ENCODE data around the gene NETO2.

NETO2 gene

GRCh38 chr16:47065766-47066688 lies 77.7 kb downstream of the NETO2 start:
- Mint-ChIP-seq H3K27ac (peak overlapping the region; percentile 70), H3K9me3 (peaks cover 18% of the 10 kb centered on the region), H3K4me3 (no peak overlapping the region), H3K4me1 (peaks cover 11% of the 10 kb centered on the region), H3K27me3 (ENCODE audit: low read depth, poor library complexity) (peaks cover 13% of the 10 kb centered on the region), H3K36me3 (ENCODE audit: low read depth) (no peaks in the 10 kb centered on the region)
- TF ChIP-seq CTCF (IDR thresholded peaks at IDR 0.05) = no peak
- DNase-seq = no peak

- DNase-seq = no peak
- H3K9me3 Mint-ChIP-seq = peaks cover 12% of the 10 kb centered on the region
- H3K4me3 Mint-ChIP-seq = no peak overlapping the region
- no peak overlapping the region for H3K27ac Mint-ChIP-seq
- TF ChIP-seq CTCF (IDR thresholded peaks at IDR 0.05) = no peak
- H3K4me1 Mint-ChIP-seq = peaks cover 11% of the 10 kb centered on the region
- peaks cover 9% of the 10 kb centered on the region for H3K27me3 Mint-ChIP-seq (ENCODE audit: low read depth, poor library complexity)
- H3K36me3 Mint-ChIP-seq (ENCODE audit: low read depth) = no peaks in the 10 kb centered on the region
Observed at GRCh38 chr16:47064775-47065174, 79.0 kb downstream of the NETO2 start.

GRCh38 chr16:47063011-47063724 lies 80.6 kb downstream of the NETO2 start:
- no peak for TF ChIP-seq CTCF (IDR thresholded peaks at IDR 0.05)
- peaks cover 9% of the 10 kb centered on the region for H3K27me3 Mint-ChIP-seq (ENCODE audit: low read depth, poor library complexity)
- H3K36me3 Mint-ChIP-seq (ENCODE audit: low read depth) = no peaks in the 10 kb centered on the region

DNA sequence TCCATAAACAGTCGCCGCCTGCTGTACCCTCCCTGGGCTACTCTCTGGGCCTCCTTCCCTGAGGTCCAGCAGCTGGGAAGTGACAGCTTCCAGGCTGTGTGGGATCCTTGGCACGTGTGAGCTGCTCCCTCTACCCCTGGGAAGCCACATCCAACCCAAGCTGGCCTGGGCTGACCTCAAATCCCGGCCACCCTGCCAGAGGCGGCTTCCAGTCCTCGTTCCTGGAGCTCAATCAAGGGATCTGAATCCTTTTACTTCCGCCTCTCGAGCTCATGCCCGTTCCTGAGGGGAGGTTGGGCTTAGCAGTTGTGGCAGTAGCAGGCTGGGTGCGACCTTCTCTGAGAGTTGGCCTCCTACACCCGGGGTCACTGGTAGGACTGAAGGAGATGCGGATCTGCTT lies 82.5 kb downstream of the NETO2 start:
- no peak for DNase-seq
- Mint-ChIP-seq H3K27ac (no peak overlapping the region), H3K4me1 (peaks cover 9% of the 10 kb centered on the region), H3K27me3 (ENCODE audit: low read depth, poor library complexity) (peaks cover 9% of the 10 kb centered on the region), H3K9me3 (peaks cover 12% of the 10 kb centered on the region), H3K4me3 (no peak overlapping the region), H3K36me3 (ENCODE audit: low read depth) (no peaks in the 10 kb centered on the region)
- TF ChIP-seq CTCF (IDR thresholded peaks at IDR 0.05) = no peak

More at GRCh38 chr16:47063011-47063724, 80.6 kb downstream of the NETO2 start:
- Mint-ChIP-seq H3K4me1 (peaks cover 11% of the 10 kb centered on the region), H3K9me3 (peaks cover 12% of the 10 kb centered on the region), H3K4me3 (no peak overlapping the region), H3K27ac (no peak overlapping the region)
- DNase-seq = no peak

GRCh38 chr16:47060596-47060995 lies 83.1 kb downstream of the NETO2 start:
- no peak overlapping the region for H3K4me3 Mint-ChIP-seq
- no peak for DNase-seq
- peaks cover 2% of the 10 kb centered on the region for H3K4me1 Mint-ChIP-seq
- TF ChIP-seq CTCF (IDR thresholded peaks at IDR 0.05) = no peak
- H3K27ac Mint-ChIP-seq = no peak overlapping the region
- H3K9me3 Mint-ChIP-seq = peaks cover 12% of the 10 kb centered on the region
- H3K27me3 Mint-ChIP-seq (ENCODE audit: low read depth, poor library complexity) = peaks cover 7% of the 10 kb centered on the region
- H3K36me3 Mint-ChIP-seq (ENCODE audit: low read depth) = no peaks in the 10 kb centered on the region

All from nephron progenitor cell (in vitro differentiated cells).